Hematopoietic multipotent progenitor cell (in vitro differentiated cells): ENCODE measurements around the gene CGB5. TPM values are rescaled to one million over a fixed set of nuclear protein-coding genes. Genes with fewer than 3 reads are reported as not detected.
A peak's percentile ranks its signal among the peaks of the same experiment; 100 is the strongest.

Experiments used
- DNase-seq, 3 donors: peaks; one replicate each; pipeline ENCODE4 v3.0.0-alpha.2; 2011 to 2015; ENCODE audit warnings: low read depth in 2 of 3, low spot score in 2 of 3
- small RNA-seq: library from RNA; depleted of rRNA; stranded (forward); fragments of <200 nt; gene quantifications from one replicate; pipeline ENCODE3, GENCODE V24; 2012
- total RNA-seq: library from RNA; depleted of rRNA; stranded (reverse); fragments of >200 nt; gene quantifications from one replicate; pipeline ENCODE4 v1.2.3, GENCODE V29; 2012

The CGB5 gene
- total RNA-seq, 1 donor, result not detected

DNA sequence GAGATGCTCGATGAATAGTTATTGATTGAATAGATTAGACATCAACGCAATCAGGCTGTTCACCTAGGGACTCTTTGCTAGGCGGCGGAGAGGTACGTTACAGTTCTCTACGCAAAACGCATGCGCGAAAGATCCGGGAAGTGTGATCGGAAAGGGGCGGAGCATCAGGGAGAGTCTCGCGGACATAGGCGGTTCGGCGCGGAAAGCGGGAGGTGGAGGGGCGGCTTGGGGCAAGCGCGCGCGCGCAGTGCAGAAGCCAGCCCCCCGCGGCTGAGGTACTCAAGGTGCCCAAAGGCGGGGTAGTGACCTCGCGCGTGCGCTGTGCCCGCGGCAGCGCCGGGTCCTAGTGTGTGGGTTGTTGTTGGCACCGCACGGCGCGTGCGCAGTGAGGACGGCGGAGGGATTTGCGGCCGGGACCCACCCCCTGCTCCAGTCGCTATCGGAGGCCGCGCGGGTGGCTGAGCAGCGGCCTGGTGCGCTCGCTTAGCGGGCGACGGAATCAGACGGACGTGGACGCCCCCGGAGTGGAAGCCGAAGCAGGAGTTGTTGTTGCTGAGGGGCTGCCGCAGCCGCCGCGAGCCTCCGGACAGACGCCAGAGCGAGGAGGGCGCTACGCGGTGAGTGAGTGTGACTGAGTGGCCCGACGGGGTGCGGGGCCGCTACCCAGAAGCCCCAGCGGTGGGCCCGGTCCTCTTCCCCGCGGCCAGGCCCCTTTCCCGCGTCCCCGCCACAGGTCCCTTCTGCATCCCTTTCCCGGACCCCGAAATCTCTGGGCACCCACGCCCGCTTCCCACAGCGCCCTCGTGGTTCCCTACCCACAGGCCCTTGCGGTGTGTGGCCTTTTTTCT, 41.6 kb downstream of the CGB5 start, which contains the start of gene SNRNP70:
Gene SNRNP70, plus strand, starts transcription at position 432 of the 848 bp plus-strand sequence. CDS start 964 bp downstream, outside the sequence.
- peak; percentile 99 to 100 (median 100) for DNase-seq

DNA sequence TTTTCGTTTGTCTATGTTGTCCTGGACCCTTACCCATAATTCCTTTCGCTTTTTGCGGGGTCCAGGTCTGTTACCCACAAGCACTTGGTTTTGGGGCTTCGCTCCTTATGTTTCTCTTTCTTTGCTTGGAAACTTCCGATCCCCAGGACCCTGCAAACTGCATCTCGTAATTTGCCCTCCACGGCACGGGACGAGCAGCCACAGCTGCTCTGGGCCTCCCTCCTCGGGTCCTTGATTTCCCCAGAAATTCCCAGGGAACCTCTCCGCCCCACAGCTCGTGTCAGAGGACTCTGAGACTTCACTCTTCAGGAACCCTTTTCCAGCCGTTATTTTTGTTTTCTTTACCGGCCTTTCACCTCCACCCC, 42.2 kb downstream of the CGB5 start:
- no peak for DNase-seq

DNA sequence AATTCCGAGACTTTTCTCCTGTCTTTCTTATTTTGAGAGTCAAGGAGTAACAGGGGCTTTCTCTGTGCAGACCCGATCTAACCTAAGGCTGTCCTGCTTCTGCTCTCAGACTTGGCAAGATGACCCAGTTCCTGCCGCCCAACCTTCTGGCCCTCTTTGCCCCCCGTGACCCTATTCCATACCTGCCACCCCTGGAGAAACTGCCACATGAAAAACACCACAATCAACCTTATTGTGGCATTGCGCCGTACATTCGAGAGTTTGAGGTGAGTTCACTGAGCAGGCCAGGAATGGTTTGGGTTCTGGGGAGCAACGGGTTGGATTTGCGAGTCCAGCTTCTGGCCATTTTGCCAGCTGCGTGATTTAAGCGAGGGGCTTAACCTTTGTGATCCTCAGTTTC, 42.6 kb downstream of the CGB5 start:
- no peak for DNase-seq

DNA sequence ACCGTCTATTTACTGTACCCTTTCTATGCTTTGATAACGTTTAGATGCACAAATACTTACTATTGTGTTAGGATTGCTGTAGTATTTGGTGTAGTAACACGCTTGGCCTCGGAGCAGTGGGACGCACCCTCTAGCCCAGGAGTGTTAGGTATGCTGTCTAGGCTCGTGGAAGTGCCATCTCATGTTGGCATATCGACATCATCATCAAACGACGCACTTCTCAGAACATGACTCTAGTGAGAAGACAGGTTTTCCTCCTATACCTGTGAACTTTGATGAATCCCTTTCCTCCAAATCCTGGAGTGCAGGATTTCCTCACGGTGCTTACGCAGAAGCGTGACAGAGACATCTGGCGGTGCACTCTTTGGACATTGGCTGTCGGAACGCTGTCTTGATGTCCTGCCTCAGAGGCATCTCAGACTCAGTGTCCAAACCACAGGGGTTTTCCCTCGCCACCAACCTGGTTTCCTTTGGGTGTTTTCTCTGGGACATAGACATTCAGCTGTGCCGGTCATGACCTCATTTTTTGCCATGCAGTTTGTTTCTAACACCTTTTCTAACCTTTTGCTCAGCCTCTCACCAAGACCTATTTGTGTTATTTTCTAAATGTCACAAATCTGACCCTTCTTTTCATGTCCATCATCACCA, 47.9 kb downstream of the CGB5 start:
- no peak for DNase-seq

DNA sequence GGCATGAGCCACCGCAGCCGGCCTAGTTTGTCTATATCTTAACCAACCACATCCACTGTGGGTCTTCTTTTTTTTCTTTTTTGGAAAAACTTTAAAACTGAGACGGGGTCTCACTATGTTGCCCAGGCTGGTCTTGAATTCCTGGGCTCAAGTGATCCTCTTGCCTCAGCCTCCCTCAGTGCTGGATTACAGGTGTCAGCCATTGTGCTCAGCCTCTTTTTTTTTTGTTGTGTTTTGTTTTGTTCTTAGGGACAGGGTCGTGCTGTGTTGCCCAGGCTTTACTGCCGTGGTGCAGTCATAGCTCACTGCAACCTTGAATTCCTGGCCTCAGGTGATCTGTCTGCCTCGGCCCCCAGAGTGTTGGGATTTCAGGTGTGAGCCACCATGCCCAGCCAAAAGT, 49.0 kb downstream of the CGB5 start:
- no peak for DNase-seq

Small RNA genes within 50 kb of the gene (small RNA-seq; reads per million reads assigned to genes)
- not detected for gene MIR6798
- not detected for gene RN7SL708P

Other genes with a start within 250 kb of the CGB5 start
- gene BCAT2, start 232.8 kb upstream of the CGB5 start, total RNA-seq, result 41.7 TPM
- 2.4 TPM for gene HSD17B14, start 207.4 kb upstream of the CGB5 start, total RNA-seq
- 10.8 TPM for gene PLEKHA4, start 175.2 kb upstream of the CGB5 start, total RNA-seq
- 156 TPM for gene PPP1R15A, start 171.4 kb upstream of the CGB5 start, total RNA-seq
- under 0.01 TPM for gene TULP2, start 145.1 kb upstream of the CGB5 start, total RNA-seq
- gene NUCB1, start 143.5 kb upstream of the CGB5 start, total RNA-seq, result 235 TPM
- under 0.01 TPM for gene DHDH, start 110.1 kb upstream of the CGB5 start, total RNA-seq
- gene BAX, start 89.0 kb upstream of the CGB5 start, total RNA-seq, result 38.0 TPM
- 1,014 TPM for gene FTL, start 78.5 kb upstream of the CGB5 start, total RNA-seq
- 42.8 TPM for gene GYS1, start 50.5 kb upstream of the CGB5 start, total RNA-seq
- 318 TPM for gene RUVBL2, start 50.0 kb upstream of the CGB5 start, total RNA-seq
- not detected for gene LHB, start 26.8 kb upstream of the CGB5 start, total RNA-seq
- gene CGB3, start 19.5 kb upstream of the CGB5 start, total RNA-seq, result not detected
- gene CGB2, start 12.0 kb upstream of the CGB5 start, total RNA-seq, result not detected
- gene CGB1, start 7.0 kb upstream of the CGB5 start, total RNA-seq, result not detected
- not detected for gene CGB8, start 5.3 kb downstream of the CGB5 start, total RNA-seq
- not detected for gene CGB7, start 13.9 kb downstream of the CGB5 start, total RNA-seq
- gene NTF4, start 21.0 kb downstream of the CGB5 start, total RNA-seq, result not detected
- not detected for gene KCNA7, start 28.9 kb downstream of the CGB5 start, total RNA-seq
- gene SNRNP70, start 41.6 kb downstream of the CGB5 start, total RNA-seq, result 243 TPM
- gene LIN7B, start 70.5 kb downstream of the CGB5 start, total RNA-seq, result 2.7 TPM
- gene C19orf73, start 75.3 kb downstream of the CGB5 start, total RNA-seq, result 7.0 TPM
- 3.5 TPM for gene PPFIA3, start 75.7 kb downstream of the CGB5 start, total RNA-seq
- not detected for gene HRC, start 111.5 kb downstream of the CGB5 start, total RNA-seq
- 2.2 TPM for gene TRPM4, start 113.9 kb downstream of the CGB5 start, total RNA-seq